HepG2 (cell line): ENCODE results near the gene CDRT15. TPM values are rescaled to one million over a fixed set of nuclear protein-coding genes. Genes with fewer than 3 reads are reported as not detected.

Source experiments
- ATF7 ChIP-seq, 2 experiments: fragments of 450-650 bp in 1 of 2; sonication (generic) in 1 of 2; formaldehyde crosslinking in 1 of 2; IDR thresholded peaks; 2 replicates each; pipeline versions ENCODE4 v1.4.0 to v1.6.1; 2016 to 2020; ENCODE audit warnings: antibody characterized with exemption in 1 of 2, mild to moderate bottlenecking in 1 of 2, missing genetic modification reagents in 1 of 2
- EP300 ChIP-seq, 3 experiments: sonication (generic) in 1 of 3; formaldehyde crosslinking in 1 of 3; IDR thresholded peaks; 2 replicates each; pipeline versions ENCODE4 v1.5.1 to v1.6.1; 2011 to 2020; ENCODE audit warnings: low read depth in 2 of 3, low read length in 2 of 3, borderline replicate concordance in 1 of 3, improper control_type of control experiment in 1 of 3, mild to moderate bottlenecking in 1 of 3, missing genetic modification reagents in 1 of 3, moderate library complexity in 1 of 3
- ETV5 ChIP-seq: IDR thresholded peaks from 2 replicates; pipeline ENCODE4 v1.6.1; 2018; ENCODE audit warnings: missing biosample characterization, missing genetic modification reagents, inconsistent platforms, borderline replicate concordance
- FOSL1 ChIP-seq: sonication (generic); formaldehyde crosslinking; IDR thresholded peaks from 2 replicates; pipeline ENCODE4 v1.9.0; 2021; ENCODE audit warnings: missing genetic modification reagents, borderline replicate concordance
- GATAD2A ChIP-seq: IDR thresholded peaks from 2 replicates; pipeline ENCODE4 v1.6.1; 2016
- GMEB1 ChIP-seq: sonication (generic); formaldehyde crosslinking; IDR thresholded peaks from 2 replicates; pipeline ENCODE4 v1.5.1; 2020; ENCODE audit warnings: missing genetic modification reagents, mild to moderate bottlenecking, borderline replicate concordance
- GZF1 ChIP-seq: sonication (generic); formaldehyde crosslinking; IDR thresholded peaks from 2 replicates; pipeline ENCODE4 v1.5.1; 2020; ENCODE audit warnings: mild to moderate bottlenecking, missing genetic modification reagents
- HIC2 ChIP-seq: sonication (generic); formaldehyde crosslinking; IDR thresholded peaks from 2 replicates; pipeline ENCODE4 v1.9.0; 2022; ENCODE audit warnings: low read depth, missing genetic modification reagents
- HMGXB4 ChIP-seq, 2 experiments: sonication (generic) in 1 of 2; formaldehyde crosslinking in 1 of 2; IDR thresholded peaks; 2 replicates each; pipeline versions ENCODE4 v1.4.0 to v1.6.1; 2018 to 2020; ENCODE audit warnings: missing genetic modification reagents in 2 of 2, borderline replicate concordance in 1 of 2, low read depth in 1 of 2, mild to moderate bottlenecking in 1 of 2, missing biosample characterization in 1 of 2
- HOXA3 ChIP-seq: sonication (generic); formaldehyde crosslinking; IDR thresholded peaks from 2 replicates; pipeline ENCODE4 v1.5.0; 2020; ENCODE audit warnings: missing genetic modification reagents
- HOXA7 ChIP-seq: sonication (generic); formaldehyde crosslinking; IDR thresholded peaks from 2 replicates; pipeline ENCODE4 v1.8.1; 2022; ENCODE audit warnings: mild to moderate bottlenecking, missing genetic modification reagents, moderate library complexity
- JUN ChIP-seq: sonication (generic); formaldehyde crosslinking; IDR thresholded peaks from 2 replicates; pipeline ENCODE4 v1.4.0; 2020; ENCODE audit warnings: mild to moderate bottlenecking, missing genetic modification reagents
- KDM5A ChIP-seq: fragments of 200-600 bp; sonication (generic); IDR thresholded peaks from 2 replicates; pipeline ENCODE4 v1.7.0; 2018; ENCODE audit warnings: antibody characterized with exemption, mild to moderate bottlenecking, low read length, borderline replicate concordance
- SAP130 ChIP-seq: IDR thresholded peaks from 2 replicates; pipeline ENCODE4 v1.6.1; 2016; ENCODE audit warnings: low read depth
- TFE3 ChIP-seq: IDR thresholded peaks from 2 replicates; pipeline ENCODE4 v1.6.1; 2016
- ZMYM3 ChIP-seq: sonication (generic); formaldehyde crosslinking; IDR thresholded peaks from 2 replicates; pipeline ENCODE4 v1.5.1; 2020; ENCODE audit warnings: mild to moderate bottlenecking, missing genetic modification reagents
- ZNF264 ChIP-seq: sonication (generic); formaldehyde crosslinking; IDR thresholded peaks from 2 replicates; pipeline ENCODE4 v1.4.0; 2020; ENCODE audit warnings: missing genetic modification reagents
- ZNF644 ChIP-seq: IDR thresholded peaks from 2 replicates; pipeline ENCODE4 v1.6.1; 2016; ENCODE audit warnings: low read depth
- ZNF710 ChIP-seq: sonication (generic); formaldehyde crosslinking; IDR thresholded peaks from 2 replicates; pipeline ENCODE4 v1.5.0; 2020; ENCODE audit warnings: mild to moderate bottlenecking, missing genetic modification reagents, borderline replicate concordance
- ZNF839 ChIP-seq: sonication (generic); formaldehyde crosslinking; IDR thresholded peaks from 2 replicates; pipeline ENCODE4 v1.4.0; 2020; ENCODE audit warnings: missing genetic modification reagents, mild to moderate bottlenecking, borderline replicate concordance
- ZSCAN29 ChIP-seq: sonication (generic); formaldehyde crosslinking; conservative IDR thresholded peaks from 2 replicates; pipeline ENCODE4 v1.4.0; 2020; ENCODE audit warnings: mild to moderate bottlenecking, missing genetic modification reagents
- polyA plus RNA-seq, 8 experiments: library from polyadenylated mRNA; depleted of rRNA in 3 of 8; stranded (reverse) in 7 of 8; unstranded in 1 of 8; fragments of >200 nt; fragmentation: Illumina TruSeq in 4 of 8; extraction: Trizol in 4 of 8; gene quantifications; 2 replicates each; pipeline versions ENCODE4 v1.2.1 to v1.2.3, GENCODE V29; 2011 to 2016; ENCODE audit warnings: low read depth in 4 of 8, missing spikeins in 1 of 8, mixed read lengths in 1 of 8; ENCODE audit not compliant: insufficient read depth in 1 of 8
- total RNA-seq, 5 experiments: library from RNA; depleted of rRNA; stranded (reverse); fragments of >200 nt; fragmentation: Illumina TruSeq; extraction: Trizol; gene quantifications; 2 replicates each; pipeline ENCODE4 v1.2.3, GENCODE V29; 2016; ENCODE audit warnings: low read depth in 1 of 5

CDRT15 gene
- total and polyA plus RNA-seq, 2 of the 13 experiments (the other 11 are each of a cell fraction or from before 2014, with no cell fraction given) = not detected

- TF ChIP-seq ZNF710 (CRISPR knock-in tag) (no peak), ATF7 (IDR thresholded peaks at IDR 0.05) (peak; percentile 49; the same call in 1 of the 2 replicates), ATF7 (CRISPR knock-in tag; IDR thresholded peaks at IDR 0.05) (no peak), ZMYM3 (CRISPR knock-in tag) (no peak), HMGXB4 (CRISPR knock-in tag; IDR thresholded peaks at IDR 0.05; ENCODE audit: borderline replicate concordance in 1 of 2, low read depth in 1 of 2) (no peak), ETV5 (CRISPR knock-in tag) (no peak), SAP130 (peak; percentile 66), HIC2 (CRISPR knock-in tag) (no peak), JUN (no peak), ZNF644 (peak; percentile 59), ZNF264 (no peak), TFE3 (CRISPR knock-in tag) (peak; percentile 80), FOSL1 (CRISPR knock-in tag) (peak; percentile 33; the same call in 1 of the 2 replicates), HOXA7 (CRISPR knock-in tag) (no peak), GZF1 (CRISPR knock-in tag) (no peak), HOXA3 (CRISPR knock-in tag) (peak; percentile 61), GATAD2A (CRISPR knock-in tag) (peak; percentile 83), ZSCAN29 (no peak), GMEB1 (CRISPR knock-in tag) (no peak), EP300 (IDR thresholded peaks at IDR 0.05; ENCODE audit: low read depth in 2 of 2, low read length in 2 of 2) (peak in 1 of 2 experiments; percentile 60; a peak in 1 of 4 replicates), EP300 (CRISPR knock-in tag; IDR thresholded peaks at IDR 0.05; ENCODE audit: borderline replicate concordance) (peak; percentile 74), KDM5A (no peak), ZNF839 (CRISPR knock-in tag) (no peak)
Observed at GRCh38 chr17:14209215-14209614, 27.4 kb downstream of the CDRT15 start (continued).
